Neural progenitor cell (in vitro differentiated cells): Measurements from ENCODE around the gene MYO5A. TPM values are rescaled to one million over a fixed set of nuclear protein-coding genes. Genes with fewer than 3 reads are reported as not detected.
A peak's percentile ranks its signal among the peaks of the same experiment; 100 is the strongest.

ENCODE experiments used
- DNase-seq: peaks from one replicate; pipeline ENCODE4 v3.0.0-alpha.2; 2016; ENCODE audit warnings: low spot score
- H2AFZ ChIP-seq: fragments of 200-600 bp; sonication (generic); replicated peaks from 2 replicates; pipeline ENCODE4 v1.6.1; 2016; ENCODE audit warnings: antibody characterized with exemption
- H3F3A ChIP-seq: fragments of 200-600 bp; sonication (generic); 2 replicates; pipeline ENCODE4 v1.6.1; 2016; ENCODE audit warnings: antibody characterized with exemption, low read depth
- H3K27ac ChIP-seq: fragments of 200-600 bp; sonication (generic); 2 replicates; pipeline ENCODE4 v1.5.1; 2016; ENCODE audit warnings: mild to moderate bottlenecking
- H3K27me3 ChIP-seq: fragments of 200-600 bp; sonication (generic); 2 replicates; pipeline ENCODE4 v1.6.1; 2016; ENCODE audit warnings: mild to moderate bottlenecking, moderate library complexity
- H3K36me3 ChIP-seq: fragments of 200-600 bp; sonication (generic); 2 replicates; pipeline ENCODE4 v1.5.1; 2016
- H3K4me1 ChIP-seq: fragments of 200-600 bp; sonication (generic); 2 replicates; pipeline ENCODE4 v1.6.1; 2016; ENCODE audit warnings: mixed run types
- H3K4me2 ChIP-seq: fragments of 200-600 bp; sonication (generic); 2 replicates; pipeline ENCODE4 v1.6.1; 2016
- H3K4me3 ChIP-seq: fragments of 200-600 bp; sonication (generic); 2 replicates; pipeline ENCODE4 v1.5.1; 2016
- H3K79me2 ChIP-seq: fragments of 200-600 bp; sonication (generic); 2 replicates; pipeline ENCODE4 v1.6.1; 2016; ENCODE audit warnings: low read depth
- H3K9ac ChIP-seq: fragments of 200-600 bp; sonication (generic); 2 replicates; pipeline ENCODE4 v1.6.1; 2016
- H3K9me3 ChIP-seq: fragments of 200-600 bp; sonication (generic); 2 replicates; pipeline ENCODE4 v1.5.1; 2016; ENCODE audit warnings: low read depth
- H4K20me1 ChIP-seq: fragments of 200-600 bp; sonication (generic); 2 replicates; pipeline ENCODE4 v1.6.1; 2016; ENCODE audit warnings: low read depth
- H3K27ac Mint-ChIP-seq: 3 replicates; pipeline ENCODE4 v1.8.0; 2021; ENCODE audit warnings: mixed read lengths
- H3K27me3 Mint-ChIP-seq: 2 replicates; pipeline ENCODE4 v1.8.0; 2022; ENCODE audit warnings: low read depth, mild to moderate bottlenecking, inconsistent platforms, moderate library complexity, mixed read lengths; ENCODE audit not compliant: insufficient read depth
- H3K36me3 Mint-ChIP-seq: 3 replicates; pipeline ENCODE4 v1.8.0; 2021; ENCODE audit warnings: mixed read lengths
- H3K4me1 Mint-ChIP-seq: 3 replicates; pipeline ENCODE4 v1.8.0; 2021; ENCODE audit warnings: mixed read lengths
- H3K4me3 Mint-ChIP-seq: 3 replicates; pipeline ENCODE4 v1.8.0; 2021; ENCODE audit warnings: mild to moderate bottlenecking, moderate library complexity, mixed read lengths
- H3K9me3 Mint-ChIP-seq: 3 replicates; pipeline ENCODE4 v1.8.0; 2020; ENCODE audit warnings: mixed read lengths
- EZH2 ChIP-seq: fragments of 200-600 bp; sonication (generic); IDR thresholded peaks from 2 replicates; pipeline ENCODE4 v1.6.1; 2017; ENCODE audit warnings: antibody characterized with exemption, mild to moderate bottlenecking, moderate library complexity
- EZH2phosphoT487 ChIP-seq: fragments of 200-600 bp; sonication (generic); IDR thresholded peaks from 2 replicates; pipeline ENCODE4 v1.6.1; 2017; ENCODE audit warnings: antibody characterized with exemption
- total RNA-seq: library from RNA; depleted of rRNA; stranded (reverse); fragments of >200 nt; gene quantifications from 2 replicates; pipeline ENCODE4 v1.2.3, GENCODE V29; 2015; ENCODE audit warnings: low replicate concordance
- TF ChIP-seq, protein P1 (sequence below): fragments of 200-600 bp; sonication (generic); IDR thresholded peaks from 2 replicates; pipeline ENCODE4 v1.5.1; 2017; ENCODE audit warnings: antibody characterized with exemption, mild to moderate bottlenecking

Gene MYO5A
- total RNA-seq, 1 donor from 2014 or later: 34.3 TPM

DNA sequence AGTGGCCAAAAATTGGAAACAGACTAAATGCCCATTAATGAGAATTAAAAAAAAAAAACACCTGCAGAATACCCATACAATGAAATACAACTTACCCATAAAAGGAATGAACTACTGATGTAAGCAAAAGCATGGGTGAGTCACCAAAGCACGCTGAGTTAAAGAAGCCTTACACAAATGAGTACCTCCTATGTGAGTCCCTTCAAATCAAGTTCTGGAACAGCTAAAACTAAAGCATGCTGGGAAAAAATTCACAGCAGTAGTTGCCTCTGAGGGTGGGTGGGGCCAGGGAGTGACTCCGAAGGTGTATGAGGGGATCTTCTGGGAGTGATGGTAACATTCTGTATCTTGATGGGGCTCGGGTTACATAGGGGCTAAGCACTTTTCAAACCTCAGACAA, 244.5 kb downstream of the MYO5A start:
- Histone ChIP-seq H3K79me2 (peaks cover 19% of the 10 kb centered on the region), H3K9ac (no peak overlapping the region), H3K27ac (no peak overlapping the region), H3K9me3 (no peaks in the 10 kb centered on the region), H2AFZ (no peak overlapping the region), H4K20me1 (no peaks in the 10 kb centered on the region), H3F3A (no peaks in the 10 kb centered on the region), H3K4me3 (no peak overlapping the region), H3K4me1 (peaks cover 12% of the 10 kb centered on the region), H3K36me3 (no peaks in the 10 kb centered on the region), H3K4me2 (no peak overlapping the region), H3K27me3 (no peaks in the 10 kb centered on the region)
- Mint-ChIP-seq H3K27ac (peak overlapping the region; percentile 3), H3K27me3 (peaks cover 5% of the 10 kb centered on the region), H3K4me3 (no peak overlapping the region), H3K9me3 (peaks cover 14% of the 10 kb centered on the region), H3K36me3 (peaks cover 9% of the 10 kb centered on the region), H3K4me1 (peaks cover 16% of the 10 kb centered on the region)
- no peak for DNase-seq
- TF ChIP-seq EZH2 (no peak), EZH2phosphoT487 (no peak)
- TF ChIP-seq, protein P1, sequence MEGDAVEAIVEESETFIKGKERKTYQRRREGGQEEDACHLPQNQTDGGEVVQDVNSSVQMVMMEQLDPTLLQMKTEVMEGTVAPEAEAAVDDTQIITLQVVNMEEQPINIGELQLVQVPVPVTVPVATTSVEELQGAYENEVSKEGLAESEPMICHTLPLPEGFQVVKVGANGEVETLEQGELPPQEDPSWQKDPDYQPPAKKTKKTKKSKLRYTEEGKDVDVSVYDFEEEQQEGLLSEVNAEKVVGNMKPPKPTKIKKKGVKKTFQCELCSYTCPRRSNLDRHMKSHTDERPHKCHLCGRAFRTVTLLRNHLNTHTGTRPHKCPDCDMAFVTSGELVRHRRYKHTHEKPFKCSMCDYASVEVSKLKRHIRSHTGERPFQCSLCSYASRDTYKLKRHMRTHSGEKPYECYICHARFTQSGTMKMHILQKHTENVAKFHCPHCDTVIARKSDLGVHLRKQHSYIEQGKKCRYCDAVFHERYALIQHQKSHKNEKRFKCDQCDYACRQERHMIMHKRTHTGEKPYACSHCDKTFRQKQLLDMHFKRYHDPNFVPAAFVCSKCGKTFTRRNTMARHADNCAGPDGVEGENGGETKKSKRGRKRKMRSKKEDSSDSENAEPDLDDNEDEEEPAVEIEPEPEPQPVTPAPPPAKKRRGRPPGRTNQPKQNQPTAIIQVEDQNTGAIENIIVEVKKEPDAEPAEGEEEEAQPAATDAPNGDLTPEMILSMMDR: no peak

DNA sequence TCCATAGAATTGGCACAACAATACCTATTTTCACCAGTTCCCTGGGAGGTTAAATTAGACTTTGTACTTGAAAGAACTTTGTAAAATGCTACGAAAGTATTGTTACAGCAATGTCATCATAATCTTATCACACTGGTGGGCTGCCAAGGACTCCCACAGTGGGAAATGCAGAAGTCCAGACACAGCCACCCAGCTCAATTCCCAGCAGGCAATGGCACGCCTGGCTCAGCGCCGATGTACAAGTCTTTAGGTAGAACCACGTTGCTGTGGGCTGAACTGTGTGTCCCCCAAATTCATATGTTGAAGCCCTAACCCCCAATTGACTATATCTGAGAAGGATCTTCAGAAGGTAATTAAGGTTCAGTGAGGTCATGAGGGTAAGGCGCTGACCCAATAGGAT, 245.4 kb downstream of the MYO5A start:
- Histone ChIP-seq H3K27ac (no peak overlapping the region), H3K4me2 (no peak overlapping the region), H2AFZ (no peak overlapping the region), H3K9ac (no peak overlapping the region), H3K36me3 (no peaks in the 10 kb centered on the region), H3K4me3 (no peak overlapping the region), H3K9me3 (no peaks in the 10 kb centered on the region), H3K27me3 (no peaks in the 10 kb centered on the region), H3K79me2 (peaks cover 13% of the 10 kb centered on the region), H4K20me1 (no peaks in the 10 kb centered on the region), H3F3A (no peaks in the 10 kb centered on the region), H3K4me1 (peaks cover 6% of the 10 kb centered on the region)
- no peak for TF ChIP-seq EZH2
- TF ChIP-seq EZH2phosphoT487: no peak
- TF ChIP-seq, protein P1: no peak
- Mint-ChIP-seq H3K36me3 (peaks cover 13% of the 10 kb centered on the region), H3K4me3 (no peak overlapping the region), H3K9me3 (peaks cover 13% of the 10 kb centered on the region), H3K27ac (no peak overlapping the region), H3K27me3 (peaks cover 5% of the 10 kb centered on the region), H3K4me1 (peaks cover 14% of the 10 kb centered on the region)
- DNase-seq: no peak

DNA sequence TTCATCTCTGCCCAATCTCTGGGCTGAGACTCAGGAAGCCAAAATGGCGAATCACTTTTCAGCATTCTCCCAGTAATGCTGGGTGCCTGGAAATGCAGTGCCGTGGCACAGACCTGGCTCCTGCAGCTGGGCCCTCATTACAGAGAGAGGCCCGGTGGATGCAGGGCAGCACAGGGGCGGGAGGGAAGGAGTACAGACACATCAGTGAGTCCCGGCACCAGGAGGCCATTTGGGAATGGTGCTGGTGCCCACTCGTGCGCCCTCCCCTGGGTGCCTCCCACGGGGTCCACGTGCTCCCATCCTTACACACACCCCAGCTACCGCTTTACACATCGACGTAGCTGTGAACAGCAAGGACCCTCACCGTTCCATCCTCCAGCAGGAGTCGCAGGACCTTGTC, 246.3 kb downstream of the MYO5A start:
- peaks cover 13% of the 10 kb centered on the region for H3K36me3 Mint-ChIP-seq
- peaks cover 14% of the 10 kb centered on the region for H3K4me1 Mint-ChIP-seq
- H3K4me1 ChIP-seq: no peaks in the 10 kb centered on the region
- no peak overlapping the region for H3K9ac ChIP-seq
- H3K27me3 Mint-ChIP-seq: peaks cover 5% of the 10 kb centered on the region
- H3K4me3 ChIP-seq: no peak overlapping the region
- no peak overlapping the region for H3K4me2 ChIP-seq
- no peak overlapping the region for H2AFZ ChIP-seq
- H4K20me1 ChIP-seq: no peaks in the 10 kb centered on the region
- DNase-seq: no peak
- peak overlapping the region; percentile 4 for H3K27ac Mint-ChIP-seq
- H3K4me3 Mint-ChIP-seq: no peak overlapping the region
- no peaks in the 10 kb centered on the region for H3F3A ChIP-seq
- H3K79me2 ChIP-seq: peaks cover 6% of the 10 kb centered on the region
- no peak overlapping the region for H3K27ac ChIP-seq
- no peaks in the 10 kb centered on the region for H3K27me3 ChIP-seq
- no peaks in the 10 kb centered on the region for H3K9me3 ChIP-seq
- peaks cover 13% of the 10 kb centered on the region for H3K9me3 Mint-ChIP-seq
- no peaks in the 10 kb centered on the region for H3K36me3 ChIP-seq
- TF ChIP-seq EZH2 (no peak), EZH2phosphoT487 (no peak)
- TF ChIP-seq, protein P1: no peak
